Suppressor macrophage (primary cell): ENCODE measurements around the gene KCNQ2.

ENCODE experiments used
- DNase-seq, 4 experiments: peaks; one replicate each; pipeline ENCODE4 v3.0.0-alpha.2; 2020 to 2022

Gene KCNQ2

GRCh38 chr20:63356931-63357879 lies 115.2 kb downstream of the KCNQ2 start:
- no peak for DNase-seq

GRCh38 chr20:63356511-63356910 lies 115.9 kb downstream of the KCNQ2 start:
- no peak for DNase-seq

GRCh38 chr20:63355781-63356295 lies 116.6 kb downstream of the KCNQ2 start:
- DNase-seq, result no peak

GRCh38 chr20:63354636-63355350 lies 117.7 kb downstream of the KCNQ2 start:
- DNase-seq, result no peak

GRCh38 chr20:63352811-63353221 lies 119.6 kb downstream of the KCNQ2 start:
- DNase-seq, result no peak

- no peak for DNase-seq
These were observed 120.5 kb downstream of the KCNQ2 start for GRCh38 chr20:63351811-63352591.

GRCh38 chr20:63351326-63351700 lies 121.1 kb downstream of the KCNQ2 start:
- no peak for DNase-seq

GRCh38 chr20:63350597-63351325 lies 121.7 kb downstream of the KCNQ2 start:
- DNase-seq, result no peak
